ENCODE data around the gene RMC1.

GRCh38 chr18:23498117-23498516 is 5.2 kb upstream of the RMC1 start:
- TF ChIP-seq, protein P1, sequence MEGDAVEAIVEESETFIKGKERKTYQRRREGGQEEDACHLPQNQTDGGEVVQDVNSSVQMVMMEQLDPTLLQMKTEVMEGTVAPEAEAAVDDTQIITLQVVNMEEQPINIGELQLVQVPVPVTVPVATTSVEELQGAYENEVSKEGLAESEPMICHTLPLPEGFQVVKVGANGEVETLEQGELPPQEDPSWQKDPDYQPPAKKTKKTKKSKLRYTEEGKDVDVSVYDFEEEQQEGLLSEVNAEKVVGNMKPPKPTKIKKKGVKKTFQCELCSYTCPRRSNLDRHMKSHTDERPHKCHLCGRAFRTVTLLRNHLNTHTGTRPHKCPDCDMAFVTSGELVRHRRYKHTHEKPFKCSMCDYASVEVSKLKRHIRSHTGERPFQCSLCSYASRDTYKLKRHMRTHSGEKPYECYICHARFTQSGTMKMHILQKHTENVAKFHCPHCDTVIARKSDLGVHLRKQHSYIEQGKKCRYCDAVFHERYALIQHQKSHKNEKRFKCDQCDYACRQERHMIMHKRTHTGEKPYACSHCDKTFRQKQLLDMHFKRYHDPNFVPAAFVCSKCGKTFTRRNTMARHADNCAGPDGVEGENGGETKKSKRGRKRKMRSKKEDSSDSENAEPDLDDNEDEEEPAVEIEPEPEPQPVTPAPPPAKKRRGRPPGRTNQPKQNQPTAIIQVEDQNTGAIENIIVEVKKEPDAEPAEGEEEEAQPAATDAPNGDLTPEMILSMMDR (IDR thresholded peaks at IDR 0.05; ENCODE audit: insufficient read depth, low read depth, low read length): no peak
- TF ChIP-seq EZH2 (IDR thresholded peaks at IDR 0.05; ENCODE audit: insufficient read depth, low read length): no peak

Measured in astrocyte (in vitro differentiated cells and primary cell).